Measurements from ENCODE around the gene CD101.

- TF ChIP-seq POLR2AphosphoS5 (IDR thresholded peaks at IDR 0.05) = no peak
- TF ChIP-seq, protein P1, sequence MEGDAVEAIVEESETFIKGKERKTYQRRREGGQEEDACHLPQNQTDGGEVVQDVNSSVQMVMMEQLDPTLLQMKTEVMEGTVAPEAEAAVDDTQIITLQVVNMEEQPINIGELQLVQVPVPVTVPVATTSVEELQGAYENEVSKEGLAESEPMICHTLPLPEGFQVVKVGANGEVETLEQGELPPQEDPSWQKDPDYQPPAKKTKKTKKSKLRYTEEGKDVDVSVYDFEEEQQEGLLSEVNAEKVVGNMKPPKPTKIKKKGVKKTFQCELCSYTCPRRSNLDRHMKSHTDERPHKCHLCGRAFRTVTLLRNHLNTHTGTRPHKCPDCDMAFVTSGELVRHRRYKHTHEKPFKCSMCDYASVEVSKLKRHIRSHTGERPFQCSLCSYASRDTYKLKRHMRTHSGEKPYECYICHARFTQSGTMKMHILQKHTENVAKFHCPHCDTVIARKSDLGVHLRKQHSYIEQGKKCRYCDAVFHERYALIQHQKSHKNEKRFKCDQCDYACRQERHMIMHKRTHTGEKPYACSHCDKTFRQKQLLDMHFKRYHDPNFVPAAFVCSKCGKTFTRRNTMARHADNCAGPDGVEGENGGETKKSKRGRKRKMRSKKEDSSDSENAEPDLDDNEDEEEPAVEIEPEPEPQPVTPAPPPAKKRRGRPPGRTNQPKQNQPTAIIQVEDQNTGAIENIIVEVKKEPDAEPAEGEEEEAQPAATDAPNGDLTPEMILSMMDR (IDR thresholded peaks at IDR 0.05 in 8 of 11, conservative IDR thresholded peaks at IDR 0.05 in 3 of 11) = no peak
- no peak for TF ChIP-seq POLR2A (IDR thresholded peaks at IDR 0.05)
Measured at GRCh38 chr1:117066367-117066766, 64.8 kb downstream of the CD101 start.

Data from spleen (tissue), 7 donors.